VCaP (cell line): ENCODE results near the gene ZNF420.
"Not testable (repeated sequence)": the region's sequence is repeated elsewhere in the genome, so short reads cannot be mapped to it uniquely, and the experiment has no call there.

Experiments used
- H3K27ac ChIP-seq: fragments of 450-650 bp; 2 replicates; pipeline ENCODE4 v1.5.1; 2017
- CTCF ChIP-seq: fragments of 450-650 bp; conservative IDR thresholded peaks from 2 replicates; pipeline ENCODE4 v1.5.1; 2017; ENCODE audit warnings: mild to moderate bottlenecking, moderate library complexity

Gene ZNF420

GRCh38 chr19:37077501-37077933 is 716 bp upstream of the ZNF420 start:
- peak overlapping the region; percentile 89 for H3K27ac ChIP-seq
- TF ChIP-seq CTCF = no peak

- TF ChIP-seq CTCF = no peak
- peak overlapping the region; percentile 89 for H3K27ac ChIP-seq
Observed at GRCh38 chr19:37078717-37079032, 442 bp downstream of the ZNF420 start.

GRCh38 chr19:37079238-37079637 is 1.0 kb downstream of the ZNF420 start:
- peak overlapping the region; percentile 89 for H3K27ac ChIP-seq
- no peak for TF ChIP-seq CTCF

- H3K27ac ChIP-seq = no peak overlapping the region
- TF ChIP-seq CTCF = no peak
Observed at GRCh38 chr19:37082307-37082706, 4.1 kb downstream of the ZNF420 start.

- no peak for TF ChIP-seq CTCF
- H3K27ac ChIP-seq = no peak overlapping the region
Observed at GRCh38 chr19:37087110-37087509, 8.9 kb downstream of the ZNF420 start.

- no peak overlapping the region for H3K27ac ChIP-seq
- no peak for TF ChIP-seq CTCF
Observed at GRCh38 chr19:37095859-37096258, 17.6 kb downstream of the ZNF420 start.

GRCh38 chr19:37098570-37098969 is 20.3 kb downstream of the ZNF420 start:
- no peak for TF ChIP-seq CTCF
- H3K27ac ChIP-seq = no peak overlapping the region

- not testable (repeated sequence) for H3K27ac ChIP-seq
Observed at GRCh38 chr19:37104135-37104534, 25.9 kb downstream of the ZNF420 start.
